H1 (cell line): Measurements from ENCODE around the gene PPP2R2B. TPM values are rescaled to one million over a fixed set of nuclear protein-coding genes. Genes with fewer than 3 reads are reported as not detected.

Experiments
- CTCF ChIA-PET: fragments of 300-600 bp; sonication (Branson Sonifier 250); formaldehyde crosslinking; loops from one replicate; lab custom pipeline; 2021; ENCODE audit not compliant: partially characterized antibody; lab: Charles Lee
- POLR2A ChIA-PET: fragments of 300-600 bp; sonication (Branson Sonifier 250); formaldehyde crosslinking; loops from one replicate; lab custom pipeline; 2021; ENCODE audit warnings: inconsistent platforms; ENCODE audit not compliant: partially characterized antibody; lab: Charles Lee
- DNase-seq, 2 experiments: peaks; one replicate each; pipeline versions ENCODE4 v3.0.0 to v3.0.0-alpha.2; 2010 to 2022; ENCODE audit warnings: low spot score in 2 of 2, low read depth in 1 of 2, mixed read lengths in 1 of 2
- FAIRE-seq: peaks from 2 replicates; lab custom pipeline; 2011; peaks lifted over from hg19 to GRCh38; lab: Jason Lieb, UNC
- H2AFZ ChIP-seq: 2 replicates; pipeline ENCODE4 v1.8.1; 2012; ENCODE audit warnings: low read length, inconsistent platforms
- H2AK5ac ChIP-seq: 2 replicates; pipeline ENCODE4 v1.6.1; 2013; ENCODE audit warnings: low read depth, low read length
- H2BK120ac ChIP-seq: replicated peaks from 2 replicates; pipeline ENCODE3; 2013; ENCODE audit warnings: low read depth, low read length, inconsistent platforms
- H2BK12ac ChIP-seq: 2 replicates; pipeline ENCODE4 v1.6.1; 2013; ENCODE audit warnings: low read depth, low read length
- H2BK15ac ChIP-seq: 2 replicates; pipeline ENCODE4 v1.6.1; 2013; ENCODE audit warnings: low read length
- H2BK20ac ChIP-seq: 2 replicates; pipeline ENCODE4 v1.6.1; 2013; ENCODE audit warnings: low read length
- H2BK5ac ChIP-seq: 2 replicates; pipeline ENCODE4 v1.6.1; 2013; ENCODE audit warnings: low read depth, low read length
- H3K14ac ChIP-seq: 2 replicates; pipeline ENCODE4 v1.6.1; 2013; ENCODE audit warnings: inconsistent platforms; ENCODE audit not compliant: insufficient read length
- H3K18ac ChIP-seq: 2 replicates; pipeline ENCODE4 v1.6.1; 2013; ENCODE audit warnings: low read length; ENCODE audit errors: extremely low read depth
- H3K23ac ChIP-seq: 2 replicates; pipeline ENCODE4 v1.6.1; 2013; ENCODE audit warnings: inconsistent platforms; ENCODE audit not compliant: insufficient read length
- H3K23me2 ChIP-seq: 2 replicates; pipeline ENCODE4 v1.6.1; 2013; ENCODE audit warnings: low read depth, low read length
- H3K27ac ChIP-seq: 2 replicates; pipeline ENCODE4 v1.6.1; 2011; ENCODE audit warnings: low read depth, low read length, inconsistent platforms
- H3K27me3 ChIP-seq, 4 experiments: replicated peaks in 1 of 4; 1 replicate in 1 of 4; 2 replicates in 3 of 4; pipeline versions ENCODE4 v1.6.1 to v1.8.1; 2011 to 2013; ENCODE audit warnings: low read length in 3 of 4, mild to moderate bottlenecking in 3 of 4, inconsistent platforms in 2 of 4, mixed read lengths in 2 of 4, moderate library complexity in 1 of 4; ENCODE audit not compliant: control insufficient read depth in 3 of 4, insufficient read depth in 3 of 4; ENCODE audit errors: extremely low read depth in 1 of 4
- H3K36me3 ChIP-seq, 4 experiments: 2 replicates each; pipeline versions ENCODE4 v1.6.1 to v1.8.1; 2011 to 2013; ENCODE audit warnings: mild to moderate bottlenecking in 4 of 4, low read length in 3 of 4, moderate library complexity in 2 of 4, control low read depth in 1 of 4, inconsistent platforms in 1 of 4; ENCODE audit not compliant: insufficient read depth in 4 of 4, control insufficient read depth in 2 of 4
- H3K4ac ChIP-seq: replicated peaks from 2 replicates; pipeline ENCODE3; 2013; ENCODE audit warnings: low read length, low read depth, mixed read lengths, inconsistent platforms; ENCODE audit not compliant: insufficient read length
- H3K4me1 ChIP-seq, 4 experiments: replicated peaks in 1 of 4; 1 replicate in 1 of 4; 2 replicates in 3 of 4; pipeline versions ENCODE4 v1.6.1 to v1.8.1; 2011 to 2013; ENCODE audit warnings: low read length in 3 of 4, inconsistent platforms in 2 of 4, mixed read lengths in 1 of 4; ENCODE audit not compliant: insufficient read depth in 4 of 4, control insufficient read depth in 3 of 4
- H3K4me2 ChIP-seq, 2 experiments: 2 replicates each; pipeline versions ENCODE4 v1.6.1 to v1.8.1; 2011 to 2013; ENCODE audit warnings: low read depth in 2 of 2, low read length in 2 of 2, control low read depth in 1 of 2, inconsistent platforms in 1 of 2, mild to moderate bottlenecking in 1 of 2; ENCODE audit not compliant: insufficient read depth in 1 of 2
- H3K4me3 ChIP-seq, 4 experiments: fragments of 200-600, 300-600 bp in 1 of 4; sonication (generic), shearing (Covaris generic), sonication (Bioruptor Twin) in 1 of 4; 2 replicates each; pipeline versions ENCODE4 v1.5.1 to v1.8.1; 2011 to 2016; ENCODE audit warnings: low read length in 4 of 4, low read depth in 3 of 4, control low read depth in 2 of 4, inconsistent platforms in 2 of 4, mild to moderate bottlenecking in 2 of 4, mixed read lengths in 1 of 4, moderate library complexity in 1 of 4; ENCODE audit not compliant: insufficient read depth in 2 of 4; ENCODE audit errors: extremely low read depth in 1 of 4
- H3K56ac ChIP-seq: replicated peaks from 2 replicates; pipeline ENCODE3; 2013; ENCODE audit warnings: low read depth, mild to moderate bottlenecking, mixed read lengths, low read length, inconsistent platforms; ENCODE audit not compliant: insufficient read length
- H3K79me1 ChIP-seq: 2 replicates; pipeline ENCODE4 v1.6.1; 2013; ENCODE audit warnings: low read depth, low read length, control low read depth
- H3K79me2 ChIP-seq, 2 experiments: 2 replicates each; pipeline versions ENCODE4 v1.6.1 to v1.8.1; 2012 to 2013; ENCODE audit warnings: low read length in 2 of 2, mild to moderate bottlenecking in 2 of 2, inconsistent platforms in 1 of 2; ENCODE audit not compliant: insufficient read depth in 2 of 2, control insufficient read depth in 1 of 2
- H3K9ac ChIP-seq, 4 experiments: replicated peaks in 1 of 4; 1 replicate in 1 of 4; 2 replicates in 3 of 4; pipeline versions ENCODE4 v1.6.1 to v1.8.1; 2011 to 2013; ENCODE audit warnings: low read depth in 3 of 4, low read length in 3 of 4, control low read depth in 2 of 4, mild to moderate bottlenecking in 2 of 4, moderate library complexity in 2 of 4, inconsistent platforms in 1 of 4; ENCODE audit errors: extremely low read depth in 1 of 4
- H3K9me3 ChIP-seq, 2 experiments: 2 replicates each; pipeline versions ENCODE4 v1.6.1 to v1.8.1; 2012 to 2013; ENCODE audit warnings: mild to moderate bottlenecking in 2 of 2, moderate library complexity in 2 of 2, control low read depth in 1 of 2, inconsistent platforms in 1 of 2, low read depth in 1 of 2, low read length in 1 of 2, mixed read lengths in 1 of 2; ENCODE audit not compliant: insufficient read depth in 2 of 2
- H4K20me1 ChIP-seq, 2 experiments: replicated peaks in 1 of 2; 2 replicates each; pipeline versions ENCODE3 to v1.8.1; 2011 to 2013; ENCODE audit warnings: inconsistent platforms in 2 of 2, low read length in 2 of 2, mild to moderate bottlenecking in 1 of 2; ENCODE audit not compliant: insufficient read depth in 2 of 2, control insufficient read depth in 1 of 2
- H4K5ac ChIP-seq: 2 replicates; pipeline ENCODE4 v1.6.1; 2013; ENCODE audit warnings: low read length, low read depth, mixed read lengths, inconsistent platforms; ENCODE audit not compliant: insufficient read length
- H4K8ac ChIP-seq: 2 replicates; pipeline ENCODE4 v1.8.0; 2013; ENCODE audit warnings: mild to moderate bottlenecking, moderate library complexity, low read length, inconsistent platforms; ENCODE audit not compliant: insufficient read depth; ENCODE audit errors: extremely low read depth
- H4K91ac ChIP-seq: replicated peaks from 2 replicates; pipeline ENCODE3; 2013; ENCODE audit warnings: low read length, mixed read lengths, inconsistent platforms; ENCODE audit not compliant: insufficient read length
- RBBP5 ChIP-seq: IDR thresholded peaks from 2 replicates; pipeline ENCODE4 v1.7.1; 2012; ENCODE audit warnings: low read depth, mild to moderate bottlenecking, inconsistent platforms, low read length, moderate library complexity, borderline replicate concordance
- SRF ChIP-seq: IDR thresholded peaks from 2 replicates; pipeline ENCODE4 v1.6.1; 2011; ENCODE audit warnings: mild to moderate bottlenecking, low read depth, low read length, moderate library complexity
- polyA plus RNA-seq, 7 experiments: library from polyadenylated mRNA; depleted of rRNA in 3 of 7; stranded (reverse) in 5 of 7; unstranded in 2 of 7; fragments of >200 nt in 5 of 7; fragments of 200-250 nt in 2 of 7; gene quantifications; 1 replicate in 5 of 7; 2 replicates in 1 of 7; 4 replicates in 1 of 7; pipeline versions ENCODE4 v1.2.1 to v1.2.3, GENCODE V29; 2011 to 2013; ENCODE audit warnings: missing spikeins in 2 of 7, mixed read lengths in 2 of 7
- total RNA-seq: library from RNA; stranded (reverse); fragmentation: NEBNext Ultra II Directional; extraction: Animal tissue kit (Norgen Biotek cat#: 25700); gene quantifications from 2 replicates; pipeline ENCODE4 v1.2.1, GENCODE V29; 2021
- TF ChIP-seq, protein P1 (sequence below): IDR thresholded peaks from 2 replicates; pipeline ENCODE4 v1.6.1; 2011; ENCODE audit warnings: low read length, improper control_type of control experiment

PPP2R2B gene
- total and polyA plus RNA-seq, 2 of the 8 experiments (the other 6 are each of a cell fraction or from before 2014, with no cell fraction given): 21.1 to 37.1 TPM

DNA sequence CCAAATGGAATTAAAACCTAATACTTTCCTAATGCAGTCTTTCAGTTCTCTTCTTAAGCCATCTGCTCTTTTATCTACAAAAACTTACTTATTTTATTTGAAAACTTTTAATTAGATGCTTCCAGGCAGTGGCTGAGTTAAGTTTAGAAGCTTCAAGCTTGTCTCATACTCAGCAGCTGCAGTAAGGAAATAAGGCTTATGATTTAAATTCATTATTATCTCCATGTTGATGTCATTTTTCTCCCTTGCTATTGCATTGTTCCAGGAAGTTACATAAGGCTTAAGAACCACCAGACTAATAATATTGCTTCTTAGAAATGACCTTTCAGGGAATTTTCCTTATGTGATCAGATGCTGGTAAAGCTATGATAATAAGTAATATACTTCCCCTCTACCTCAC lies 119.6 kb downstream of the PPP2R2B start:
- Histone ChIP-seq H3K79me1 (no peaks in the 10 kb centered on the region), H3K23ac (no peak overlapping the region), H2BK20ac (no peak overlapping the region), H3K27ac (no peak overlapping the region), H3K56ac (no peak overlapping the region), H3K23me2 (no peaks in the 10 kb centered on the region), H4K5ac (no peak overlapping the region), H2BK12ac (no peak overlapping the region), H3K27me3 (no peaks in the 10 kb centered on the region), H2AK5ac (no peak overlapping the region), H3K9ac (no peak overlapping the region), H2BK120ac (no peak overlapping the region), H4K91ac (no peak overlapping the region), H4K8ac (no peak overlapping the region), H3K36me3 (no peaks in the 10 kb centered on the region), H3K4me2 (no peak overlapping the region), H3K4ac (no peak overlapping the region), H3K14ac (no peak overlapping the region), H3K79me2 (no peaks in the 10 kb centered on the region), H4K20me1 (no peaks in the 10 kb centered on the region), H3K4me3 (no peak overlapping the region), H2BK15ac (no peak overlapping the region), H2AFZ (no peak overlapping the region), H3K4me1 (no peaks in the 10 kb centered on the region; a peak in 1 of 7 replicates), H2BK5ac (no peak overlapping the region), H3K9me3 (no peaks in the 10 kb centered on the region), H3K18ac (no peak overlapping the region)
- DNase-seq (no peak), FAIRE-seq (no peak)
- POLR2A ChIA-PET: no interaction called here
- CTCF ChIA-PET: interaction anchor here (0.6 to 1.0 kb wide), 3 partner anchors 8 to 78 kb away, joined by 3 to 5 read pairs (median 3); no protein-coding TSS in a partner anchor
- TF ChIP-seq SRF (no peak), RBBP5 (no peak)
- TF ChIP-seq, protein P1, sequence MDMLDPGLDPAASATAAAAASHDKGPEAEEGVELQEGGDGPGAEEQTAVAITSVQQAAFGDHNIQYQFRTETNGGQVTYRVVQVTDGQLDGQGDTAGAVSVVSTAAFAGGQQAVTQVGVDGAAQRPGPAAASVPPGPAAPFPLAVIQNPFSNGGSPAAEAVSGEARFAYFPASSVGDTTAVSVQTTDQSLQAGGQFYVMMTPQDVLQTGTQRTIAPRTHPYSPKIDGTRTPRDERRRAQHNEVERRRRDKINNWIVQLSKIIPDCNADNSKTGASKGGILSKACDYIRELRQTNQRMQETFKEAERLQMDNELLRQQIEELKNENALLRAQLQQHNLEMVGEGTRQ: no peak
